Spleen (tissue), 11 donors: ENCODE data around the gene PRXL2B. TPM values are rescaled to one million over a fixed set of nuclear protein-coding genes. Genes with fewer than 3 reads are reported as not detected.

ENCODE experiments used
- DNase-seq: peaks from one replicate; pipeline ENCODE4 v3.0.0-alpha.2; 2020
- H3K27ac ChIP-seq, 8 donors: fragments of 200-600 bp; sonication (generic) in 7 of 8; 1 replicate in 4 of 8; 2 replicates in 4 of 8; pipeline versions ENCODE4 v1.5.0 to v1.8.0; 2016 to 2021; ENCODE audit warnings: inconsistent platforms in 4 of 8, mild to moderate bottlenecking in 4 of 8, moderate library complexity in 1 of 8
- H3K27me3 ChIP-seq, 7 donors: fragments of 200-600 bp; sonication (generic) in 6 of 7; replicated peaks in 1 of 7; 1 replicate in 4 of 7; 2 replicates in 3 of 7; pipeline versions ENCODE4 v1.5.0 to v1.8.0; 2016 to 2021; ENCODE audit warnings: inconsistent platforms in 3 of 7, mild to moderate bottlenecking in 1 of 7
- H3K36me3 ChIP-seq, 6 donors: fragments of 200-600 bp; sonication (generic) in 5 of 6; 1 replicate in 4 of 6; 2 replicates in 2 of 6; pipeline versions ENCODE4 v1.5.0 to v1.8.0; 2016 to 2021; ENCODE audit warnings: inconsistent platforms in 2 of 6
- H3K4me1 ChIP-seq, 6 donors: fragments of 200-600 bp; sonication (generic) in 5 of 6; 1 replicate in 3 of 6; 2 replicates in 3 of 6; pipeline versions ENCODE4 v1.5.0 to v1.8.0; 2016 to 2021; ENCODE audit warnings: inconsistent platforms in 3 of 6
- H3K4me3 ChIP-seq, 8 donors: fragments of 200-600 bp; sonication (generic) in 7 of 8; 1 replicate in 4 of 8; 2 replicates in 4 of 8; pipeline versions ENCODE4 v1.5.0 to v1.8.0; 2016 to 2021; ENCODE audit warnings: inconsistent platforms in 4 of 8, mild to moderate bottlenecking in 4 of 8, moderate library complexity in 2 of 8
- H3K9me3 ChIP-seq, 8 donors: fragments of 200-600 bp; sonication (generic) in 7 of 8; 1 replicate in 4 of 8; 2 replicates in 4 of 8; pipeline versions ENCODE4 v1.5.0 to v1.8.0; 2016 to 2021; ENCODE audit warnings: inconsistent platforms in 4 of 8
- POLR2A ChIP-seq, 3 donors: fragments of 450-650 bp; IDR thresholded peaks; one replicate each; pipeline ENCODE4 v1.5.1; 2017; ENCODE audit warnings: antibody characterized with exemption in 3 of 3, mild to moderate bottlenecking in 1 of 3
- POLR2AphosphoS5 ChIP-seq, 3 donors: sonication (generic); formaldehyde crosslinking; IDR thresholded peaks; one replicate each; pipeline ENCODE4 v1.5.1; 2017; ENCODE audit warnings: antibody characterized with exemption in 3 of 3
- WGBS, 5 donors: extraction: QIAGEN DNeasy Blood & Tissue Kit in 3 of 5; methylation state at CpG; one replicate each; pipeline versions ENCODE4 v1.1.5 to v1.1.7; 2013 to 2018; 5-methylcytosine and 5-hydroxymethylcytosine counted together
- intact Hi-C: fragments of 100-400 bp; cut with DNase I; formaldehyde crosslinking; loops from one replicate; pipeline ENCODE4 v1.15.0; 2023; ENCODE audit warnings: low total_unique reads
- polyA plus RNA-seq, 3 donors: library from polyadenylated mRNA; stranded (reverse); fragments of 200-250 nt; gene quantifications; one replicate each; pipeline ENCODE4 v1.2.1, GENCODE V29; 2013
- total RNA-seq, 7 donors: library from RNA; depleted of rRNA in 3 of 7; stranded (reverse); fragments of >200 nt in 3 of 7; fragmentation: NEBNext Ultra II Directional in 4 of 7; extraction: Animal tissue kit (Norgen Biotek cat#: 25700) in 4 of 7; gene quantifications; one replicate each; pipeline versions ENCODE4 v1.1.0 to v1.2.1, GENCODE V29; 2016 to 2021
- TF ChIP-seq, protein P1 (sequence below), 11 experiments: fragments of 200-600 bp in 7 of 11; fragments of 450-650 bp in 4 of 11; sonication (generic) in 4 of 11; IDR thresholded peaks in 8 of 11; conservative IDR thresholded peaks in 3 of 11; 1 replicate in 7 of 11; 2 replicates in 4 of 11; pipeline versions ENCODE4 v1.4.0 to v1.8.0; 2016 to 2021; ENCODE audit warnings: antibody characterized with exemption in 11 of 11, inconsistent platforms in 4 of 11, mild to moderate bottlenecking in 1 of 11
- donor health status: healthy with polysubstance abuse.
- donor health status: DM: no; HTN: no; CAD: no; lungs with moderate emphysema.
- donor health status: DM: no; HTN: no; CAD: no.
- donor health status: Bipolar disorder and iron deficiency.
- donor health status: healthy.
- donor health status: DM: no; HTN: no; CAD: no.
- donor health status: DM: yes; HTN: yes; CAD: no.

The PRXL2B gene
- total and polyA plus RNA-seq, 10 donors = 10.7 to 43.0 (median 25.0) TPM

DNA sequence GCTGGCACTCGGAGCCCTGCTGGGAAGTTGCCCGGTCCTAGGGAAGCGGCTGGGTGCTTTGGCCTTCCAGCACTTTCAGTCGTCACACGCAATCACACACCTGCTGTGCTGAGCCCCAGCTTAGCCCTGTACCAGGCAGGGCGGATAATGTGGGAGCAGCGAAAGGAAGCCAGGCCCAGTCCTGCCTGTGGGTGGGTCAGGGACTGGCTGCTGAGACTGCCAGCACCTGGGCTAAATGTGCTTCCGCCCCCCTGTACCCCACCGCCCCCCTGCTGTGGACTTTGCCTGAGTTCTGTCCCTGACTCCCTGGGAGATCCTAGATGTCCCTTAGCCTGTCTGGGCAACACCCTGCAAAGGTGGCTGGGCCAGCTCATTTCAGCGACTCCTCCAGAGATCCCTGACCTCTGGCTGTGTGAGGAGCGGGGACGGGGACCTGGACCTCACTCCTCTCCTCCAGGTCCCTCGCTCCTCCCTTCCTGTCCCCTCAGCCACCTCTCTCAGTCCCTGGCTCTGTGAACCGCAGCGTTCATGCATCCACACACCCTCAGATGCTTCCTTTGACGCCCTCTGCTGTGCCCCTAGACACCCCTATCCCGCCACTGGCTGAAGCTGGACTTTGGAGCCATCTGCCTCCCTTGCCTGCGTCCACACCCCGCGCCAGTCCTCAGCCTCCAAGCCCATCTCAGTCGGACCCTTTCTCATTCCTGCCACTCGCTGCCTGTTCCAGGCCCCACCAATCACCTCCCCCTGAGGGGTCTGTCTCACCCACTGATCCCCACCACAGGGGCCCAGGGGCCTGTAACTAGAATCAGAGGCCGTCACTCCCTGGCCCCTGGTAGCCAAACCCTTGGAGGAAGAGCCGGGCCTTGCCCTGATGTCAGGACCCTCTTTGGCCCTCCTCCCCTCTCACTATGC lies 44.8 kb downstream of the PRXL2B start:
- H3K9me3 ChIP-seq = peaks cover 0 to 5% (median 2%) of the 10 kb centered on the region in 8 donors
- TF ChIP-seq, protein P1, sequence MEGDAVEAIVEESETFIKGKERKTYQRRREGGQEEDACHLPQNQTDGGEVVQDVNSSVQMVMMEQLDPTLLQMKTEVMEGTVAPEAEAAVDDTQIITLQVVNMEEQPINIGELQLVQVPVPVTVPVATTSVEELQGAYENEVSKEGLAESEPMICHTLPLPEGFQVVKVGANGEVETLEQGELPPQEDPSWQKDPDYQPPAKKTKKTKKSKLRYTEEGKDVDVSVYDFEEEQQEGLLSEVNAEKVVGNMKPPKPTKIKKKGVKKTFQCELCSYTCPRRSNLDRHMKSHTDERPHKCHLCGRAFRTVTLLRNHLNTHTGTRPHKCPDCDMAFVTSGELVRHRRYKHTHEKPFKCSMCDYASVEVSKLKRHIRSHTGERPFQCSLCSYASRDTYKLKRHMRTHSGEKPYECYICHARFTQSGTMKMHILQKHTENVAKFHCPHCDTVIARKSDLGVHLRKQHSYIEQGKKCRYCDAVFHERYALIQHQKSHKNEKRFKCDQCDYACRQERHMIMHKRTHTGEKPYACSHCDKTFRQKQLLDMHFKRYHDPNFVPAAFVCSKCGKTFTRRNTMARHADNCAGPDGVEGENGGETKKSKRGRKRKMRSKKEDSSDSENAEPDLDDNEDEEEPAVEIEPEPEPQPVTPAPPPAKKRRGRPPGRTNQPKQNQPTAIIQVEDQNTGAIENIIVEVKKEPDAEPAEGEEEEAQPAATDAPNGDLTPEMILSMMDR (IDR thresholded peaks at IDR 0.05 in 8 of 11, conservative IDR thresholded peaks at IDR 0.05 in 3 of 11) = no peak
- TF ChIP-seq POLR2AphosphoS5 (IDR thresholded peaks at IDR 0.05) = no peak
- TF ChIP-seq POLR2A (IDR thresholded peaks at IDR 0.05) = no peak
- H3K4me3 ChIP-seq = no peak overlapping the region
- no peaks in the 10 kb centered on the region for H3K36me3 ChIP-seq
- peak; percentile 54 for DNase-seq
- peaks cover 4 to 86% (median 45%) of the 10 kb centered on the region in 7 donors for H3K27me3 ChIP-seq
- peaks cover 0 to 18% (median 12%) of the 10 kb centered on the region in 6 donors for H3K4me1 ChIP-seq
- 71 to 83% (median 79%) methylated on average over 21 to 24 of the region's 24 CpGs for WGBS, 5 donors
- no peak overlapping the region for H3K27ac ChIP-seq
- intact Hi-C loops = no loop called here

GRCh38 chr1:2632051-2632430 lies 45.5 kb downstream of the PRXL2B start:
- Histone ChIP-seq H3K27me3 (peaks cover 4 to 86% (median 43%) of the 10 kb centered on the region in 7 donors), H3K4me1 (peaks cover 0 to 18% (median 12%) of the 10 kb centered on the region in 6 donors), H3K27ac (no peak overlapping the region), H3K36me3 (no peaks in the 10 kb centered on the region), H3K9me3 (peaks cover 0 to 11% (median 9%) of the 10 kb centered on the region in 8 donors), H3K4me3 (no peak overlapping the region)
- DNase-seq = peak; percentile 46
- intact Hi-C loops = no loop called here
- TF ChIP-seq, protein P1 (IDR thresholded peaks at IDR 0.05 in 8 of 11, conservative IDR thresholded peaks at IDR 0.05 in 3 of 11) = no peak
- no peak for TF ChIP-seq POLR2AphosphoS5 (IDR thresholded peaks at IDR 0.05)
- TF ChIP-seq POLR2A (IDR thresholded peaks at IDR 0.05) = no peak
- WGBS, 5 donors = 62 to 77% (median 70%) methylated on average over 8 of the region's 8 CpGs

- peaks cover 4 to 85% (median 36%) of the 10 kb centered on the region in 7 donors for H3K27me3 ChIP-seq
- 58 to 77% (median 72%) methylated on average over 5 to 16 of the region's 16 CpGs for WGBS, 5 donors
- peak; percentile 65 for DNase-seq
- TF ChIP-seq POLR2AphosphoS5 (IDR thresholded peaks at IDR 0.05) (no peak), POLR2A (IDR thresholded peaks at IDR 0.05) (no peak)
- TF ChIP-seq, protein P1 (IDR thresholded peaks at IDR 0.05 in 8 of 11, conservative IDR thresholded peaks at IDR 0.05 in 3 of 11) = no peak
- peaks cover 0 to 18% (median 12%) of the 10 kb centered on the region in 6 donors for H3K4me1 ChIP-seq
- no peak within 1 kb of the TSS for H3K27ac ChIP-seq
- H3K4me3 ChIP-seq = no peak within 1 kb of the TSS
- H3K36me3 ChIP-seq = no peaks in the 10 kb centered on the region
- peaks cover 0 to 15% (median 12%) of the 10 kb centered on the region in 8 donors for H3K9me3 ChIP-seq
- intact Hi-C loops = no loop called here
Observed at GRCh38 chr1:2632561-2633361, 46.2 kb downstream of the PRXL2B start, which contains the start of gene MMEL1. Gene MMEL1 (minus strand): TSS chr1:2633016. CDS start chr1:2629484, 3,532 bp downstream.
